ENCODE results near the gene PDCD11.
"Not testable (repeated sequence)": the region's sequence is repeated elsewhere in the genome, so short reads cannot be mapped to it uniquely, and the experiment has no call there.

Gene PDCD11, protein sequence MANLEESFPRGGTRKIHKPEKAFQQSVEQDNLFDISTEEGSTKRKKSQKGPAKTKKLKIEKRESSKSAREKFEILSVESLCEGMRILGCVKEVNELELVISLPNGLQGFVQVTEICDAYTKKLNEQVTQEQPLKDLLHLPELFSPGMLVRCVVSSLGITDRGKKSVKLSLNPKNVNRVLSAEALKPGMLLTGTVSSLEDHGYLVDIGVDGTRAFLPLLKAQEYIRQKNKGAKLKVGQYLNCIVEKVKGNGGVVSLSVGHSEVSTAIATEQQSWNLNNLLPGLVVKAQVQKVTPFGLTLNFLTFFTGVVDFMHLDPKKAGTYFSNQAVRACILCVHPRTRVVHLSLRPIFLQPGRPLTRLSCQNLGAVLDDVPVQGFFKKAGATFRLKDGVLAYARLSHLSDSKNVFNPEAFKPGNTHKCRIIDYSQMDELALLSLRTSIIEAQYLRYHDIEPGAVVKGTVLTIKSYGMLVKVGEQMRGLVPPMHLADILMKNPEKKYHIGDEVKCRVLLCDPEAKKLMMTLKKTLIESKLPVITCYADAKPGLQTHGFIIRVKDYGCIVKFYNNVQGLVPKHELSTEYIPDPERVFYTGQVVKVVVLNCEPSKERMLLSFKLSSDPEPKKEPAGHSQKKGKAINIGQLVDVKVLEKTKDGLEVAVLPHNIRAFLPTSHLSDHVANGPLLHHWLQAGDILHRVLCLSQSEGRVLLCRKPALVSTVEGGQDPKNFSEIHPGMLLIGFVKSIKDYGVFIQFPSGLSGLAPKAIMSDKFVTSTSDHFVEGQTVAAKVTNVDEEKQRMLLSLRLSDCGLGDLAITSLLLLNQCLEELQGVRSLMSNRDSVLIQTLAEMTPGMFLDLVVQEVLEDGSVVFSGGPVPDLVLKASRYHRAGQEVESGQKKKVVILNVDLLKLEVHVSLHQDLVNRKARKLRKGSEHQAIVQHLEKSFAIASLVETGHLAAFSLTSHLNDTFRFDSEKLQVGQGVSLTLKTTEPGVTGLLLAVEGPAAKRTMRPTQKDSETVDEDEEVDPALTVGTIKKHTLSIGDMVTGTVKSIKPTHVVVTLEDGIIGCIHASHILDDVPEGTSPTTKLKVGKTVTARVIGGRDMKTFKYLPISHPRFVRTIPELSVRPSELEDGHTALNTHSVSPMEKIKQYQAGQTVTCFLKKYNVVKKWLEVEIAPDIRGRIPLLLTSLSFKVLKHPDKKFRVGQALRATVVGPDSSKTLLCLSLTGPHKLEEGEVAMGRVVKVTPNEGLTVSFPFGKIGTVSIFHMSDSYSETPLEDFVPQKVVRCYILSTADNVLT (N-terminal part only)

DNA sequence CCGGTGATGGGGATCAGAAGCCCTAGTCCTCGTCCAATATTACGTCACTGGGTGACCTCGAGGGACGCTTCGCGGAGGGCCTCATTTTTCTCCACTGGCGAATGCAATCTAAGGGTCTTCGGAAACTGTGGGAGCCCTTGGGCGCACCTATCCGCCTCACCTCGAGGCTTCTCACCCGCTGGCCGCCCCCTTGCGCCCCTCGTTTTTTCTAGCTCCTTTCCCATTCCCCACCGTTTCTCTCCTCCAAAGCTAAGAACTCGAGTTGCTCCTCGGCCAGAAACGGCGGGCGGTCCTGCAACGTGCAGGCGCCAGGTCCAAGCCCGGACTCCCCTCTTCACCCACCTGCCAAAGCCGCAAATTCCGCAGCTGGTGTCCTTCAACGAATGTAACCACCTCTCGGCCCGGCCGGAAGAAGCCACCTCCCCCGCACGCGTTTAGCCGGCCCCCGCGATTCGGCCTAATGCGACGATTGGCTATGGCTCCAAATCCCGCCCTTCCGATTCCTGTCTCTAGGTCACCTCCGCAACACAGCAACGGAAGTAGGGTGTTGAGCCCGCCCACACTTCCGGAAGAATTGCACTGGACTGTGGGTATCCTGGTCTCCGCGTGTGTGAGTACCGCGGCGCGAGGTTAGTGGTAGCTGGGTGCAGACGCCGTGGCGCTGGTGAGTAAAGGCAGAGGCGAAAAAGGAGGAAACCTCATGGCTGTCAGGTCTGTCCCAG lies at the start of gene PDCD11, which contains the start of gene ATP5MK:
PDCD11 (plus strand) TSS at position 560 of the 722 bp plus-strand sequence. CDS start 1,801 bp downstream, outside the sequence.
ATP5MK (minus strand) TSS at position 409 of the 722 bp plus-strand sequence. CDS start 4,018 bp downstream, outside the sequence.
- peak; percentile 90 for DNase-seq

DNA sequence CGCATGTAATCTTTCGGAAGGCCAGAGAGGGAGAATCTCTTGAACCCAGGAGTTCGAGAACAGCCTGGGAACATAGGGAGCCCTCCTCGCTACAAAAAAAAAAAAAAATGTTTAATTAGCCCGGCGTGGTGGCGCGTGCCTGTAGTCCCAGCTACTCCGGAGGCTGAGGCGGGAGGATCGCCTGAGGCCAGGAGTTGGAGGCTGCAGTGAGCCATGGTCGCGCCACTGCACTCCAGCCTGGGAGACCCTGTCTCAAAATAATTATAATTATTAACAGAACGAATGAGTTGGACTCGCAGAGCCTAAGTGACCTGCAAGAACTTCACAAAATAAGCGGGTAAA lies 46.3 kb upstream of the PDCD11 start:
- DNase-seq: no peak

DNA sequence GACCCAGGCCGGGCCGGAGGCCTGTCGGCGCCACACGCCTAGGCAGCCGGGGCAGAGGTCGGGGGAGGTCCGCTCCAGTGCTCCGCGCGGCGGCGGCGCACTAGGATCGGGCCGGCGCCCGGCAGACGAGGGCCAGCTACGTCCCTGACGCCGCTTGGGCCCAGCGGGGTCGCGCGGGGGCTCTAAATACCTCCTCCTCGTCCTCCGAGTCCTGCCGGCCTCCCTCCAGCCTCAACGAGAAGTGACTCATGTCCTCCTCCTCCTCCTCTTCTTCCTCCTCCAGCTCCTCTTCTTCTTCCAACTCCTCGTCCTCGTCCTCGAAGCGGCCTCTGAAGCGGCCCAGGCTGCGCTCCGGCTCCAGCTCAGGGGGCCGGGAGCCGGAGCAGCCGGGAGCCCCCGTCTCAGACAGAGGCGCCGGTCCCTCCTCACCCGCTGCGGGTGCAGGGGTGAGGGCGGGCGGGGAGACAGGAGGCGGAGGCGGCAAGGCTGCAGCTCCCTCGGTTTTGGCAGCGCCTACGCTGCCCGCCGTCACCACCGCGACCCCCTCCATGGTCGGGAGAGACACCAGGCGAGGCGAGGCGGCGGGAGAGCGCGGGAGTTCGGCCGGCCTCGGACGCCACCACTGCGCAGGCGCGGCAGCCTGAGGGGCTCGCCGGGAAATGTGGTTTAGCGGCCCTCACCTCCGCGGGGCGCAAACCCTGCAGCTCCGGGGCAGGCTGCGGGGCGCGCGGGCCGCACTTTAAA lies 45.7 kb upstream of the PDCD11 start, which contains the start of gene PCGF6:
PCGF6 (minus strand) TSS at position 624 of the 744 bp plus-strand sequence; CDS start at position 550, 74 bp downstream.
- peak; percentile 59 for DNase-seq

DNA sequence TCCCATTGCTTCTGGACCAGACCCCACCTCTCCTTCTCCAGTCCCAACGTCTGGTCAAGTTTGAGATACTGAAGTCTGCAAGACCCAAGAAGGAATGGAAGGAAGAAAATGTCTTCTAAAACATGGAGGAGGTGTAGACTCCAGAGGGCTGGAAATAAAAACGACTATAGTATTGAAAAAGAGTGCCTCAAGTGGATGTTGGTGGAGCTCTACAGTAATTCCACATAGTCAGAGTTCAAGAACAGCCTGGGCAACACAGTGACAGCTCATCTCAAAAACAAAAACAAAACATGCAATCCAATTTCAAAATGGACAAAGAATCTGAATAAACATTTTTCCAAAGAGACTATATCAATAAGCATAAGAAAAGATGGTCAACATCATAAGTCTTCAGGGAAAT lies 43.1 kb upstream of the PDCD11 start:
- no peak for DNase-seq

DNA sequence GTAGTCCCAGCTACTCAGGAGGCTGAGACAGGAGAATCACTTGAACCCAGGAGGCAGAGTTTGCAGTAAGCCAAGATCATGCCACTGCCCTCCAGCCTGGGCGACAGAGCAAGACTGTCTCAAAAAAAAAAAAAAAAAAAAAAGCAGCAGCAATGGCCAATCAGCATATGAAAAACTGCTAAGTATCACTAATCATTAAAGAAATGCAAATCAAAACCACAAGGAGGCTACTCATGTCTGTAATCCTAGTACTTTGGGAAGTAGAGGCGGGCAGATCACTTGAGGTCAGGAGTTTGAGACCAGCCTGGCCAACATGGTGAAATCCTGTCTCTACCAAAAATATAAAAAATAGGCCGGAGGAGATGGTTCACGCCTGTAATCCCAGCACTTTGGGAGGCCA lies 41.9 kb upstream of the PDCD11 start:
- DNase-seq: not testable (repeated sequence)

DNA sequence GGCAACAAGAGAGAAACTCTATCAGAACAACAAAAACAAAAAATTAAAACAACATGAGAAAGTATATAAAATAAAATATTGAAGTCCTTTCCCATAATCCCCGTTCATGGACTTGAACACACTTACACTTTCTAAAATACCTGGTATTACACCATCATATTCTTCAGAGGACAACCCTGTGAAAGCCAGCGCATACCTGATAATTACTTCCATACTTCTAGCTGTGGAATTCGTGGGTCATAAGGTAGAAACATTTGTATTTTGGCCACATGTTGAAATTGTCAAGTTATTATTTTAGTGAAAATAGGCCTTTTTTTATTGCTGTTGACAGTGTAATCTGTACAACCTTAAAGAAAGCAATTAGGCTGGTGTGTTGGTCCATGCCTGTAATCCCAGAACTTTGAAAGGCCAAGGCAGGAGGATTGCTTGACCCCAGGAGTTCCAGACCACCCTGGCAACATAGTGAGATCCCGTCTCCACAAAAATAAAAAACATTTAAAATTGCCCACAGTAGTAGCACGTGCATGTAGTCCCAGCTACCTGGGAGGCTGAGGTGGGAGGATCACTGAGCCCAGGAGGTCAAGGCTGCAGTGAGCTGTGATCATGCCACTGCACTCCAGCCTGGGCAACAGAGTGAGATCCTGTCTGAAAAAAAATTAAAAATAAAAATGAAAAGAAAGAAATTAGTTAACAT lies 40.4 kb upstream of the PDCD11 start:
- no peak for DNase-seq

DNA sequence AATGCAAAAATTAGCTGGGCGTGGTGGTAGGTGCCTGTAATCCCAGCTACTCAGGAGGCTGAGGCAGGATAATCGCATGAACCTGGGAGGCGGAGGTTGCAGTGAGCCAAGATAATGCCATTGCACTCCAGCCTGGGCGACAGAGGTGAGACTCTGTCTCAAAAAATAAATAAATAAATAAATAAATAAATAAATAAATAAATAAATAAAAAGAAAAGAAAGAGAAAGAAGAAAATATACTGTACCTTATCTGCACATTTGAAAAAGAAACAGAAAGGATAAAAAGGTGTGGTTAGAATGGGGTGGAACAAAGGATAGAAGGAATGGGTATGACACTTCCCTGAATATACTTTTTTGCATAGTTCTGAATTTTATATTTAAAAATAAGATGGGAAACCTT lies 36.9 kb upstream of the PDCD11 start:
- not testable (repeated sequence) for DNase-seq

DNA sequence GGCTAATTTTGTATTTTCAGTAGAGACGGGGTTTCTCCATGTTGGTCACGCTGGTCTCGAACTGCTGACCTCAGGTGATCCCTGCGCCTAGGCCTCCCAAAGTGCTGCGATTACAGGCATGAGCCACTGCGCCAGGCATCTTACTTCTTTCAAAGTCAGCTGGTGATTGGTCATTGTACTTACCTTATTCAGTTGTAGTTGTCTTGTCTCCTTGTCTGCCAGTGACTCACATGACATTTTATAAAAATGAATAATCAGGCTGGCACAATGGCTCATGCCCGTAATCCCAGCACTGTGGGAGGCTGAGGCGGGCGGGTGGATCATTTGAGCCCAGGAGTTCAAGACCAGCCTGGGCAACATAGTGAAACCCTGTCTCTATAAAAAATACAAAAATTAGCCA lies 35.6 kb upstream of the PDCD11 start:
- not testable (repeated sequence) for DNase-seq

DNA sequence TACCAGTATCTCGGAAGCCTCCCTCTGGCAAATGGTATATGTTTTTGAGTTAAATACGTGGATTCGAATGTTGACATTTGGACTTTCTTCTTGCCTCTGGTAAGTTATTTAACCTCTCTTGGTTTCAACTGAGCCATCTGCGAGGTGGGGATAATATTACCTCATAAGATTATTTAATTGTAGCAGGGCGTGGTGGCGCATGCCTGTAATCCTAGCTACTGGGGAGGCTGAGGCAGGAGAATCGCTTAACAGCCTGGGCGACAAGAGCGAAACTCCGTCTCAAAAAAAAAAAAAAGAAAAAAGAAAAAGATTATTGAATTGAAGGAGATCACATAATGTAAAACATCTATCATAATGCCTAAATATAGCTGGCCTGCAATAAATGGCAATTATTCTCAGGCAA lies 29.0 kb upstream of the PDCD11 start:
- DNase-seq: no peak

DNA sequence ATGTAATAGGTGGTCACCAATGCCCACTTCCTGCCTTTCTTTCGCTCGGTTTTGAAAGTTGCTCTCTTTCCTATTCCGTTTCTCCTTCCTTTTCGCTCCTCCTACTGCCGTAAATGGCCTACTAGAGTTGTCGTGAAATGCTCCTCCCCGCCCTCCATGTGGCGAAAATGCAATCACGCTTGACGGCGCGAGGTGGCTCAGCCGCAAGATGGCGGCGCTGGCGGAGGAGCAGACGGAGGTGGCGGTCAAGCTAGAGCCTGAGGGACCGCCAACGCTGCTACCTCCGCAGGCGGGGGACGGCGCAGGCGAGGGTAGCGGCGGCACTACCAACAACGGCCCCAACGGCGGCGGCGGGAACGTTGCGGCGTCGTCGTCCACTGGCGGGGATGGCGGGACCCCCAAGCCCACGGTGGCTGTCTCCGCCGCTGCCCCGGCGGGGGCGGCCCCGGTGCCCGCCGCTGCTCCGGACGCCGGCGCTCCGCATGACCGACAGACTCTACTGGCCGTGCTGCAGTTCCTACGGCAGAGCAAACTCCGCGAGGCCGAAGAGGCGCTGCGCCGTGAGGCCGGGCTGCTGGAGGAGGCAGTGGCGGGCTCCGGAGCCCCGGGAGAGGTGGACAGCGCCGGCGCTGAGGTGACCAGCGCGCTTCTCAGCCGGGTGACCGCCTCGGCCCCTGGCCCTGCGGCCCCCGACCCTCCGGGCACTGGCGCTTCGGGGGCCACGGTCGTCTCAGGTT lies 28.5 kb upstream of the PDCD11 start, which contains the start of gene TAF5:
TAF5 (plus strand) TSS at position 195 of the 737 bp plus-strand sequence; CDS start at position 209, 14 bp downstream.
- DNase-seq: peak; percentile 80

DNA sequence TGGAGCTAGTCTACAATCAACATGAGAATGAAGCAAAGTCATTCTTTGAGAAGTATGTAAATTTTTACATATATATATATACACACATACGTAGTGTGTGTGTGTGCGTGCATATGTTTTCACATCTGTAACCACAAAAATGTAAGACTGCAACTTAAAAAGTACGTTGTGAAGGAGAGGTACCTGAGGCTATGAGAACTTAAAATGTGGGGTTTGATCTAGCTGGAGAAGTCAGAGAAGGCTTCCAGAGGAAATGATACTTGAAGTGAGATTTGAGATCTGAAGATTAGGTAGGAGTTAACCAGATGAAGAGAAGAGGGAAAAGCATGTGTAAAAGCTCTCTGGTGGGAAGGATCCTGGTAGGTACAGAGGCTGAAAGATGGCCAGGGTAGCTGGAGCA lies 22.9 kb upstream of the PDCD11 start:
- no peak for DNase-seq

DNA sequence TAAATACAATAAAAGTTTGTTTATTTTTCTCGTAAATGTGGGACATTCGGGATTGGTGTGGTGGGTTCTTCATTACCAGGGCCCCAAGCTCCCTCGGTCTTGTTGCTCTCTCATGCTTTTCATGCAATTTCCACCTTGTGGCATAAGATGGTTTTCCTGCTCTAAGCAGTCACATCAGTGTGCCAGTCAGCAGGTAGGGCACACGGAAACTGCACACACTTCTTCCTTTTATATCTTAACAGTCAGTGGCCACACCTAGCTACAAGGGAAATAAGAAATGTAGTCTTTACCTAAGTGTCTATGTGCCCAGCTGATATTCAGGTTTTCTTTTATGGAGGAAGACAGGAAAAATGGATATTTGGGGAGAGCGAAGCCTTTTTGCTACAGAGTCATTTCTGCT lies 22.2 kb upstream of the PDCD11 start:
- DNase-seq: no peak

DNA sequence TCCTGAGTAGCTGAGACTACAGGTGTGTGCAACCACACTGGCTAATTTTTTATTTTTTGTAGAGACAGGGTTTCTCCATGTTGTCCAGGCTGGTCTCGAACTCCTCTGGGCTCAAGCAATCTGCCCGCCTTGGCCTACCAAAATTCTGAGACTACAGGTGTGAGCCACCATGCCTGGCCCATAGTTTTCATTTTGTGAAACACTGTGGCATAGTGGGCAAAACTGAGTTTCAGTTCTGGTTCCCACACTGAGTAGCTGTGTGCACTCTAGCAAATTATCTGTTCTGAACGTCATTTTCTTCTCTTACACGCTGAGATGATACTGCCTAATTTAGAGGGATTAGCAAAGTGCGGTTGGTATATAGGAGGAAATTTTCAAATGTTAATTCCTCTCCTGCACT lies 13.7 kb upstream of the PDCD11 start:
- no peak for DNase-seq

DNA sequence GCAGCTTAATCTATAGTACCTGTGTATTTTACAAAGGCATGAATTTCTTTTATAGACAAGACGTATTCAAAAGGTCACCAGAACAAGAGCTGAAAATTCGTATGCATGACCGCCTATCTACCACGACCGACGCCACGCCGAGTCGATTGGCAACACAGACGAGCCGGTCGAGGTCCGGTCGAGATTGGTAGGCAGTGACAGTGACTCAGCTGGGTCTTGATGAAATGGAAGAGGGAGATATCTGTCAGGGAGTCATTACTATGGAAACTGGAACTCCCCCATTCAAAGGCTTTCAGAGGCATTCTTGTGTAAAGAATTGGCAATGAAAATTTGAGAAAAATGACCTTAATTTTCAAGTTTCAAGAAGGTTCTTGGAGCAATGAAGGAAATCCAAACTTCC lies 2.2 kb upstream of the PDCD11 start:
- DNase-seq: no peak

DNA sequence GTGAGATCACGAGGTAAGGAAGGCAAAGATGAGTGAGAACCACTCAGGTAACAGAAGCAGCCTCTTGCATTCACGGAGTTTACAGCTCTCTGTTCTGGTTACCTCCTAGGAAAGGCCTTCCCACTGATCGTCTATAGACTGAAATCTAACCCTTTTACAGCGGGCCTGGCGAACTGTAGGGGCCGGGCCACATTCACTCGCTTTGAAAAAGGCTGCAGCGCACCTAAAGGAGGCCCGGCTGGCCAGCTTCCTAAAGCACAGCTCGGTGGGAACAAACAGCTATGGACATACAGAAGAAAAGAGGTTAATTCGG lies 716 bp upstream of the PDCD11 start:
- no peak for DNase-seq

DNA sequence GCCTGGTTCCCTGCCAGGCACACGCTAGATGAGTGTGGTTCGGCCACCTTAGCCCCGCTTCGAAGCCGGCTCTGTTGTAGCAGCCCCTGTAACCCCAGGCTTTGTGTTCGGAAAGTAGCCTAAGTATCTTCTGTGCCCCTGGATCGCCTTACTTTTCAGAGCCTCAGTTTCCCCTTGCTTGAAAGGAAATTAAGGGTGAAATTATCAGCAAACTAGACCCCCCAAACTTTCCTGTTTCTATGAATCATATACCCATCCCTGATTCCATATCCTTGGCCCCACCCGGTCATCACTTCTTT lies 312 bp downstream of the PDCD11 start:
- no peak for DNase-seq

DNA sequence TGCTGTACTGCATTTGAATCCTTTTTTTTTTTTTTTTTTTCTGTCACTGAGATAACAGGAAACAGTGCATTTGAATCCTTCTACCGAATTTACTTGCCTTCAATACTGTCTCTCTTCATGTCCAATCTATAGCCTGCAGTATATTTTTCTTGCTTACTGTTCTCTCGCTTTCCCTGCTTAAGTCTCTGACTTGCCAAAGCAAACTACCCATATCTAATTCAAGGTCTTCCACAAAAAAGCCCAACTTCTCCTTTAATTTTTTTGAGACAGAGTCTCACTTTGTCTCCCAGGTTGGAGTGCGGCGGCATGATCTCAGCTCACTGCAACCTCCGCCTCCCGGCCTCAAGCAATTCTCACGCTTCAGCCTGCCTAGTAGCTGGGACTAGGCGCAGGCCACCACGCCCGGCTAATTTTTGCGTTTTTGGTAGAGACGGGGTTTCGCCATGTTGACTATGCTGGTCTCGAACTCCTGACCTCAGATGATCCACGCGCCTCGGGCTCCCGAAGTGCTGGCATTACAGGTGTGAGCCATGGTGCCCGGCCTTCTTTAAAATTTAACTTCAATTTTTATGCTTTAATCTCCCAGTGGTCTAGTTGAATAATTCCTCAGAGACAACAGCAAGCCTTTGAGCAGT lies 882 bp downstream of the PDCD11 start:
- DNase-seq: no peak

DNA sequence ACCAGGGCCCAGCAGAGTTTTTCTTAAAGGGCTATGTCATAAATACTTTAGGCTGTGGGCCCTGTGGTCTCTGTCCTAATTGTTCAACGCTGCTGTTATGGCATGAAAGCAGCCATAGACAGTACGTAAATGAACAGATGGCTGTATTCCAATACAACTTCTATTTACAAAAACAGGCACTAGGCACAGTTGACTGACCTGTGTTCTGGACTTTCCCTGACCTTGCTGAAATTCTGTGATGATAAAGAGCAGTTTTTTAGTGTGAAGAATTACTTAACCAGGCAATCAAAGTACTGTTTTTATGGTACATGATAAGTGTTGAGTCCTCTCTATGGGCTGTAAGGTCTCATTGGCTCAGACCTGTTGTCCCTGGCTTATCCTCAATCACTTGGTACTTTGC lies 17.1 kb downstream of the PDCD11 start:
- no peak for DNase-seq

DNA sequence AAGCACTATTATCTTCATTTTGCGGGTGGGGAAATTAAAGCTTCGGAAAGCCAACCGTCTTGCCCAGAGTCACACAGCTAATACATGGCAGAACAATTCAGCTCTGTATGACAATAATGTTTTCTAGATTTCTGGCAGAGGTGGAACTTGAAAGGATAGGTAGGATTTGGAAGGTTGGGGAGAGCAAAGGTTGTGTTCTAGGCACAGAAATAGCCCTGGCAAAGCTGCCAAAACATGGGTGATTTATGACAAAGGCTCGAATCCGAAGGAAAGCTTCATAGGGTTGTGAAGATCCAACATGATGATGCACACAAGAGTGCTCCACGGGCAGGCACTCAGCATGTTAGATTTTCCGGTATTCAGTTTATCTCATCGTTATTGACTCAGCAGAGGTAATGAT lies 19.2 kb downstream of the PDCD11 start:
- no peak for DNase-seq

All from NCI-H748 treated with DMSO at 0.1 percent for 48 hours (cell line).